ENCODE measurements around the gene ZNF425.

GRCh38 chr7:149097088-149097487 is 29.0 kb downstream of the ZNF425 start:
- TF ChIP-seq CTCF (IDR thresholded peaks at IDR 0.05) (no peak), EP300 (IDR thresholded peaks at IDR 0.05) (no peak), POLR2A (IDR thresholded peaks at IDR 0.05) (no peak)

All from sigmoid colon (tissue), 4 donors.